DOHH2 (cell line): ENCODE measurements around the gene METTL22.

Experiments used
- H3F3A ChIP-seq: fragments of 200-600 bp; sonication (generic), shearing (Covaris generic); 2 replicates; pipeline ENCODE4 v1.6.0; 2016; ENCODE audit warnings: antibody characterized with exemption, mild to moderate bottlenecking; ENCODE audit not compliant: control insufficient read depth, insufficient read depth
- H3K27ac ChIP-seq: fragments of 200-600 bp; sonication (generic); 2 replicates; pipeline ENCODE4 v1.5.1; 2014; ENCODE audit warnings: low read depth, mild to moderate bottlenecking, low read length, moderate library complexity
- H3K27me3 ChIP-seq: fragments of 200-600 bp; sonication (generic); 2 replicates; pipeline ENCODE4 v1.6.1; 2014; ENCODE audit warnings: mild to moderate bottlenecking, low read length, mixed read lengths; ENCODE audit not compliant: control insufficient read depth
- H3K36me3 ChIP-seq: fragments of 200-600 bp; sonication (generic); 2 replicates; pipeline ENCODE4 v1.6.1; 2014; ENCODE audit warnings: mild to moderate bottlenecking, low read length, moderate library complexity, mixed read lengths; ENCODE audit not compliant: control insufficient read depth
- H3K4me1 ChIP-seq: fragments of 200-600 bp; sonication (generic); 2 replicates; pipeline ENCODE4 v1.6.1; 2014; ENCODE audit warnings: mild to moderate bottlenecking, low read length, mixed read lengths; ENCODE audit not compliant: control insufficient read depth
- H3K4me2 ChIP-seq: fragments of 200-600 bp; sonication (generic); 2 replicates; pipeline ENCODE4 v1.6.0; 2014; ENCODE audit warnings: mild to moderate bottlenecking, low read length, moderate library complexity
- H3K4me3 ChIP-seq: fragments of 200-600 bp; sonication (generic); 2 replicates; pipeline ENCODE4 v1.5.1; 2014; ENCODE audit warnings: mild to moderate bottlenecking, low read length, mixed read lengths
- H3K79me2 ChIP-seq: fragments of 200-600 bp; sonication (generic); 2 replicates; pipeline ENCODE4 v1.6.1; 2014; ENCODE audit warnings: mild to moderate bottlenecking, low read length, mixed read lengths; ENCODE audit not compliant: control insufficient read depth
- H3K9me2 ChIP-seq: fragments of 200-600 bp; sonication (generic); replicated peaks from 2 replicates; pipeline ENCODE4 v1.6.1; 2014; ENCODE audit warnings: mild to moderate bottlenecking, low read length, mixed read lengths; ENCODE audit not compliant: control insufficient read depth
- H3K9me3 ChIP-seq: fragments of 200-600 bp; sonication (generic); 2 replicates; pipeline ENCODE4 v1.6.1; 2014; ENCODE audit warnings: antibody characterized with exemption, low read length, mixed read lengths; ENCODE audit not compliant: control insufficient read depth, insufficient read depth
- H4K20me1 ChIP-seq: fragments of 200-600 bp; sonication (generic); 2 replicates; pipeline ENCODE4 v1.6.0; 2014; ENCODE audit warnings: low read depth, mild to moderate bottlenecking, antibody characterized with exemption, low read length, moderate library complexity; ENCODE audit not compliant: control insufficient read depth, insufficient read depth
- CTCF ChIP-seq: fragments of 200-600 bp; sonication (generic); IDR thresholded peaks from one replicate; pipeline ENCODE4 v1.5.1; 2014; ENCODE audit warnings: antibody characterized with exemption, mild to moderate bottlenecking, low read depth, low read length; ENCODE audit not compliant: poor library complexity, severe bottlenecking
- EZH2phosphoT487 ChIP-seq: fragments of 200-600 bp; sonication (generic); IDR thresholded peaks from 2 replicates; pipeline ENCODE4 v1.6.1; 2017; ENCODE audit warnings: borderline replicate concordance, mild to moderate bottlenecking, antibody characterized with exemption, low read length, moderate library complexity, mixed read lengths

Gene METTL22

GRCh38 chr16:8694795-8695728 is 73.6 kb downstream of the METTL22 start:
- TF ChIP-seq CTCF (no peak), EZH2phosphoT487 (no peak)
- no peaks in the 10 kb centered on the region for H3K9me2 ChIP-seq
- no peak overlapping the region for H3K4me2 ChIP-seq
- no peaks in the 10 kb centered on the region for H3K36me3 ChIP-seq
- H3K4me3 ChIP-seq, result no peak overlapping the region
- H3K4me1 ChIP-seq, result no peaks in the 10 kb centered on the region
- H4K20me1 ChIP-seq, result no peaks in the 10 kb centered on the region
- no peak overlapping the region for H3K27ac ChIP-seq
- peaks cover 4% of the 10 kb centered on the region for H3K27me3 ChIP-seq
- H3K79me2 ChIP-seq, result no peaks in the 10 kb centered on the region
- H3K9me3 ChIP-seq, result peaks cover 3% of the 10 kb centered on the region
- H3F3A ChIP-seq, result no peaks in the 10 kb centered on the region

- Histone ChIP-seq H3K4me2 (no peak overlapping the region), H3K27me3 (peaks cover 4% of the 10 kb centered on the region), H4K20me1 (no peaks in the 10 kb centered on the region), H3K9me2 (no peaks in the 10 kb centered on the region), H3K79me2 (no peaks in the 10 kb centered on the region), H3K27ac (no peak overlapping the region), H3K4me3 (no peak overlapping the region), H3F3A (no peaks in the 10 kb centered on the region), H3K9me3 (no peaks in the 10 kb centered on the region), H3K36me3 (no peaks in the 10 kb centered on the region), H3K4me1 (no peaks in the 10 kb centered on the region)
- TF ChIP-seq EZH2phosphoT487, result no peak
- no peak for TF ChIP-seq CTCF
Observed at GRCh38 chr16:8696880-8697279, 75.4 kb downstream of the METTL22 start.

- no peak overlapping the region for H3K4me2 ChIP-seq
- H3K27ac ChIP-seq, result no peak overlapping the region
- H3K36me3 ChIP-seq, result no peaks in the 10 kb centered on the region
- no peaks in the 10 kb centered on the region for H3K79me2 ChIP-seq
- H3K27me3 ChIP-seq, result peaks cover 4% of the 10 kb centered on the region
- no peak for TF ChIP-seq EZH2phosphoT487
- no peak for TF ChIP-seq CTCF
- no peak overlapping the region for H3K4me3 ChIP-seq
- no peaks in the 10 kb centered on the region for H4K20me1 ChIP-seq
- no peaks in the 10 kb centered on the region for H3K9me2 ChIP-seq
- no peaks in the 10 kb centered on the region for H3K4me1 ChIP-seq
- no peaks in the 10 kb centered on the region for H3K9me3 ChIP-seq
- H3F3A ChIP-seq, result no peaks in the 10 kb centered on the region
Observed at GRCh38 chr16:8697965-8698364, 76.5 kb downstream of the METTL22 start.
